PFSK-1 (cell line): Measurements from ENCODE around the gene CALHM6.

Experiments
- FOXP2 ChIP-seq: optimal IDR thresholded peaks from 2 replicates; pipeline ENCODE3; 2011; ENCODE audit warnings: borderline replicate concordance, control low read depth, inconsistent platforms; ENCODE audit not compliant: insufficient read depth; ENCODE audit errors: extremely low read length, extremely low read depth
- POLR2AphosphoS5 ChIP-seq: IDR thresholded peaks from 2 replicates; pipeline ENCODE4 v1.6.1; 2012; ENCODE audit warnings: low read depth, mild to moderate bottlenecking, control low read depth, low read length, moderate library complexity
- REST ChIP-seq, 2 experiments: IDR thresholded peaks; 2 replicates each; pipeline versions ENCODE4 v1.6.1 to v1.8.0; 2011 to 2012; ENCODE audit warnings: low read depth in 2 of 2, low read length in 2 of 2, control low read depth in 1 of 2, inconsistent platforms in 1 of 2, mild to moderate bottlenecking in 1 of 2, moderate library complexity in 1 of 2; ENCODE audit not compliant: insufficient read depth in 1 of 2
- SIN3A ChIP-seq: IDR thresholded peaks from 2 replicates; pipeline ENCODE4 v1.6.1; 2012; ENCODE audit warnings: mild to moderate bottlenecking, low read length, moderate library complexity, borderline replicate concordance; ENCODE audit not compliant: insufficient read depth
- TAF1 ChIP-seq: IDR thresholded peaks from 2 replicates; pipeline ENCODE4 v1.6.1; 2012; ENCODE audit warnings: low read length, control low read depth, borderline replicate concordance; ENCODE audit not compliant: insufficient read depth

The CALHM6 gene

GRCh38 chr6:116511424-116512110 is 50.4 kb downstream of the CALHM6 start, which contains the start of gene CALHM5:
Gene CALHM5 (plus strand): TSS chr6:116511639. CDS start chr6:116511697, 58 bp downstream.
- TF ChIP-seq POLR2AphosphoS5 (no peak), SIN3A (no peak), REST (IDR thresholded peaks at IDR 0.05; ENCODE audit: insufficient read depth in 1 of 2, low read depth in 2 of 2, low read length in 2 of 2) (no peak), FOXP2 (no peak), TAF1 (no peak)

GRCh38 chr6:116512111-116512559 is 51.0 kb downstream of the CALHM6 start:
- TF ChIP-seq REST (IDR thresholded peaks at IDR 0.05; ENCODE audit: insufficient read depth in 1 of 2, low read depth in 2 of 2, low read length in 2 of 2) = no peak
- TF ChIP-seq FOXP2 = no peak
- TF ChIP-seq POLR2AphosphoS5 = no peak
- TF ChIP-seq TAF1 = no peak

GRCh38 chr6:116512734-116513133 is 51.6 kb downstream of the CALHM6 start:
- TF ChIP-seq TAF1 = no peak
- TF ChIP-seq POLR2AphosphoS5 = no peak
- TF ChIP-seq SIN3A = no peak
- no peak for TF ChIP-seq REST (IDR thresholded peaks at IDR 0.05; ENCODE audit: insufficient read depth in 1 of 2, low read depth in 2 of 2, low read length in 2 of 2)
- no peak for TF ChIP-seq FOXP2
